ENCODE results near the gene RAP2B.

The RAP2B gene

DNA sequence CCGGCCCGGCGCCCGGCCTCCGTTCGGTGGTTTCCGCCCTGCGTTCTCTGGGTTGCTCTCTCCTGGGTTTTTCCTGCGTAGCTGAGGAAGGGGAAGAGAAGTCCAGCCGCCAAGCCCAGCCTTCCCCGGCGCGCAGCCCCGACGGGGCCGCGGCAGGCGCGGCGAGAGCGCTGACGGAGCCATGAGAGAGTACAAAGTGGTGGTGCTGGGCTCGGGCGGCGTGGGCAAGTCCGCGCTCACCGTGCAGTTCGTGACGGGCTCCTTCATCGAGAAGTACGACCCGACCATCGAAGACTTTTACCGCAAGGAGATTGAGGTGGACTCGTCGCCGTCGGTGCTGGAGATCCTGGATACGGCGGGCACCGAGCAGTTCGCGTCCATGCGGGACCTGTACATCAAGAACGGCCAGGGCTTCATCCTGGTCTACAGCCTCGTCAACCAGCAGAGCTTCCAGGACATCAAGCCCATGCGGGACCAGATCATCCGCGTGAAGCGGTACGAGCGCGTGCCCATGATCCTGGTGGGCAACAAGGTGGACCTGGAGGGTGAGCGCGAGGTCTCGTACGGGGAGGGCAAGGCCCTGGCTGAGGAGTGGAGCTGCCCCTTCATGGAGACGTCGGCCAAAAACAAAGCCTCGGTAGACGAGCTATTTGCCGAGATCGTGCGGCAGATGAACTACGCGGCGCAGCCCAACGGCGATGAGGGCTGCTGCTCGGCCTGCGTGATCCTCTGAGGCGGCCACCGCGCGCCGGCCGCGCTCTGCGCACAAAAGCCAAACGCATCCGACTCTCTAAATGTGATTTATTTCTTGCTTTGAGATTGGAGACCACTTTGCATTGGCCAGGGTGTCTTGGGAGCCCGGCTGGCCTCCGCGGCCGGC, 727 bp downstream of the RAP2B start:
- H3K9me3 ChIP-seq (ENCODE audit: insufficient read depth, low read depth, low read length), result no peaks in the 10 kb centered on the region
- H3K27ac ChIP-seq (ENCODE audit: low read length), result no peak overlapping the region
- H3K27me3 ChIP-seq (ENCODE audit: insufficient read depth, low read length), result peaks cover 12% of the 10 kb centered on the region
- peak overlapping the region; percentile 88 for H3K4me3 ChIP-seq (ENCODE audit: low read length)
- H3K36me3 ChIP-seq (ENCODE audit: insufficient read depth, low read depth, low read length), result no peaks in the 10 kb centered on the region
- peak overlapping the region; percentile 82 for H3K9ac ChIP-seq (ENCODE audit: low read depth, low read length)
- H3K4me1 ChIP-seq (ENCODE audit: insufficient read depth, low read length), result peaks cover 11% of the 10 kb centered on the region

DNA sequence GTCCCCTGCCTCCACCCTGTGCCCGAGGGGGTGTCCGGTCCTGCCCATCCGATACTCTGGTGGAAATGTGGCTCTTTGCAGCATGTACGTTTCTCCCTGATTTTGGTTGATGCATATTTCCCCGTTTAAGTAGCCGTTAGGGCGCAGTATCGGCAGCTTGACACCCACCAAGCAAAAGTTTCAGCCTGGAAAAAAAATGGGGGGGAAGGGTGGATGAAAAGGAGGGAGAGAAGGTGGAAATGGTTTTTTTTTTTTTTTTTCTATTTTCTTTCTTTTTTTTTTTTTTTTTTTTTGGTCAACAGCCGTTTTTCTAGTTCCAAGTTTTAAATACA, 1.3 kb downstream of the RAP2B start:
- peaks cover 12% of the 10 kb centered on the region for H3K27me3 ChIP-seq (ENCODE audit: insufficient read depth, low read length)
- peaks cover 11% of the 10 kb centered on the region for H3K4me1 ChIP-seq (ENCODE audit: insufficient read depth, low read length)
- H3K36me3 ChIP-seq (ENCODE audit: insufficient read depth, low read depth, low read length), result no peaks in the 10 kb centered on the region
- no peaks in the 10 kb centered on the region for H3K9me3 ChIP-seq (ENCODE audit: insufficient read depth, low read depth, low read length)
- peak overlapping the region; percentile 82 for H3K9ac ChIP-seq (ENCODE audit: low read depth, low read length)
- peak overlapping the region; percentile 88 for H3K4me3 ChIP-seq (ENCODE audit: low read length)
- H3K27ac ChIP-seq (ENCODE audit: low read length), result no peak overlapping the region

DNA sequence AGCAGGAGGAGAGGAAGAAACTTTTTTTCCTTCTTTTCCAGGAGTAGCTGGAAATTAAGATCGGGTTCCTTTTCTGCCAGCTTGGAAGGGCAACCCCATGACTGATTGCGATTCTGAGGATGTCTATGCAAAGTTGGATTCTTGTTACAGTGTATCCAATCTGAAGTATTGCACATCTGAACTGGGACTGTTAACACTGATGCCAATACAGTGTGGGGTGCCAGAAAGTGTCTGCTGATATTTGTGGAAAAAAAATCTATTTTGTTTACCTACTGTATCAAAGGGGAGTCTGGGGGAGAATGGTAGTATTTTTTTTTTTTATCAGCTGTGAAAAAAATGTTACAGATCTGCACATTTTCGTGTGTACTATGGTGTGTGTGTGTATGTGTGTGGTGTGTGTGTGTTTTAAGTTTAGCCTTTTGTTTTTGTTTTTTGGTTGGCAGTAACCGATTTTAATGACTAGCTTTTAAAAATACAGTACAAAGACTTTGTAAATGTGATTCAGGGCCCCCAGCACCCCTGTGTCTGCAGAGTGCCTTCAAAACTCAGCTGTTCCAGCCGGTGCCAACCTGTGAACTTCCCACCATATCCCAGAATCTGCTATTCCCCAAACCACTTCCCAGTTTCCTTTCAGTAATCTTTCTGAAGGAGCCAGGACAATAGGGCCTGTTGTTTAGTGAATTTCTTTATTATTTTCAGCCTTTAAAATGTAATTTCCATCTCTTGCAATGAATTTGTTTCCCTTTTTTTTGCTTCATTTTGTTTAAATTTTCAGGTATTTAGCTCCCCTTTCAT, 1.9 kb downstream of the RAP2B start:
- H3K9me3 ChIP-seq (ENCODE audit: insufficient read depth, low read depth, low read length), result no peaks in the 10 kb centered on the region
- no peak overlapping the region for H3K27ac ChIP-seq (ENCODE audit: low read length)
- H3K4me1 ChIP-seq (ENCODE audit: insufficient read depth, low read length), result peaks cover 11% of the 10 kb centered on the region

DNA sequence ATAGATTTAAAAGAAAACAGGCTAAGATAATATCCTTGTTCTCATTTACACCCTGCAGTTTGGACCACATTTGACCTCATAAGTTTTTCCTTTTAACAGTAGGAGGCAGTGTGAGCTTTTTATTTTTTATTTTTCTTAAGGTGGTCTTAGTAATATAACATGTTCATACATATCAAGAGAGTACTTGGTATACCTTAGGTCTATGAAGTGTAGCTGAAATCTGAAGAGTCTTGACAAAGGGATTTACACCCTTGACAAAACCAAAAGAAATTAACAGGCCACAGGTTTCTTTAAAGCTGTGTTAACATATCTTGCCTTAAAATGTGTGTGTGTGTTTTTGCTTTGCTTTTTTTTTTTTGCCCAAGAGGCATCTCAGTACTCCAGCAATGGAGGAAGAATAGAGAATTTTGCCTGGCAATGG, 3.2 kb downstream of the RAP2B start:
- H3K4me1 ChIP-seq (ENCODE audit: insufficient read depth, low read length), result peaks cover 5% of the 10 kb centered on the region; the same call in 1 of the 2 replicates
- H3K27ac ChIP-seq (ENCODE audit: low read length), result no peak overlapping the region
- no peaks in the 10 kb centered on the region for H3K9me3 ChIP-seq (ENCODE audit: insufficient read depth, low read depth, low read length)
- no peaks in the 10 kb centered on the region for H3K27me3 ChIP-seq (ENCODE audit: insufficient read depth, low read length)
- no peaks in the 10 kb centered on the region for H3K36me3 ChIP-seq (ENCODE audit: insufficient read depth, low read depth, low read length)
- peak overlapping the region; percentile 88 for H3K4me3 ChIP-seq (ENCODE audit: low read length)
- H3K9ac ChIP-seq (ENCODE audit: low read depth, low read length), result 0 out of 2 replicates have a peak overlapping the region, but pooled peaks have one; percentile 49

More for the DNA sequence above, 1.9 kb downstream of the RAP2B start:
- peaks cover 11% of the 10 kb centered on the region for H3K27me3 ChIP-seq (ENCODE audit: insufficient read depth, low read length)
- H3K9ac ChIP-seq (ENCODE audit: low read depth, low read length), result peak overlapping the region; percentile 49; the same call in 1 of the 2 replicates
- peak overlapping the region; percentile 88 for H3K4me3 ChIP-seq (ENCODE audit: low read length)
- no peaks in the 10 kb centered on the region for H3K36me3 ChIP-seq (ENCODE audit: insufficient read depth, low read depth, low read length)

DNA sequence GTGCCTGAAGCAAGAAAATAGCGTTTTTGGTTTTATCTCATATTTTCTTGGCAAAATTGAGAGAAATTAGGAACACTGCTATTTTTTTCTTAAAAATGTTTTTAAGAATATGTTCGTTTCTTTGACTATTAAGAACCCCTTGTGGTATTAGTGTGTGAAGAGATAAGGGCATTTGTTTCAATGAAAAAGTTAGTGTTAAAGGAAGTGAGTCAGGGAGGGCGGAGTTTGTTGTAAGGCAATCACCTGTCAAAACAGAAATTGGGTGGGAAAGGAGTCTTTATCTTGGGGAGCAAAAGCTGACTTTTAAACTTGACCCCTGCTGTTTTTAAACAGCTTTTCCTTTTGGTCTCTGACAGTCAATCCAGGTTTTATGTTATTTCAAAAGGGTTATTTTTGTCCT, 4.2 kb downstream of the RAP2B start:
- Histone ChIP-seq H3K9ac (ENCODE audit: low read depth, low read length) (no peak overlapping the region), H3K4me3 (ENCODE audit: low read length) (peak overlapping the region; percentile 88; the same call in 1 of the 2 replicates), H3K9me3 (ENCODE audit: insufficient read depth, low read depth, low read length) (no peaks in the 10 kb centered on the region), H3K27ac (ENCODE audit: low read length) (no peak overlapping the region), H3K36me3 (ENCODE audit: insufficient read depth, low read depth, low read length) (no peaks in the 10 kb centered on the region), H3K27me3 (ENCODE audit: insufficient read depth, low read length) (no peaks in the 10 kb centered on the region), H3K4me1 (ENCODE audit: insufficient read depth, low read length) (peaks cover 5% of the 10 kb centered on the region; the same call in 1 of the 2 replicates)

DNA sequence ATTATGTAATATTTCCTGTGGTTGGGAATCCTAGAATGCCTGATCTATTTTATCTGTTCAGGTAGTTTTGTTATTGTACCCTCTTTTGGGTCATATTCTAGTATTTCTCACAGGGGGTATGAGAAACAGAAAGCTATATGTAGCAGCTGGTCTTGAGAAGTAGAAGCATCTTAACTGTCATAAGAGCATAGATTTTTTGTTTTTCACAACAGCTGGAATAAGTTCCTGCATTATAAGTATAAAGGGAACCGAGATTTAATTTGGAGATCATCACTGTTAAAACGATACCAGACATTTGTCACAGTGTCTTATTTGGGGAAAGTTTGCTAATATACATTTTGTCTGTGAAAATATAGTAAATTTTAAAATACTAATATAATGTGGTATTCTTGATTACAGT, 4.8 kb downstream of the RAP2B start:
- no peaks in the 10 kb centered on the region for H3K36me3 ChIP-seq (ENCODE audit: insufficient read depth, low read depth, low read length)
- H3K9me3 ChIP-seq (ENCODE audit: insufficient read depth, low read depth, low read length), result no peaks in the 10 kb centered on the region
- peaks cover 5% of the 10 kb centered on the region; the same call in 1 of the 2 replicates for H3K4me1 ChIP-seq (ENCODE audit: insufficient read depth, low read length)
- H3K27ac ChIP-seq (ENCODE audit: low read length), result no peak overlapping the region
- H3K27me3 ChIP-seq (ENCODE audit: insufficient read depth, low read length), result no peaks in the 10 kb centered on the region
- no peak overlapping the region for H3K9ac ChIP-seq (ENCODE audit: low read depth, low read length)
- H3K4me3 ChIP-seq (ENCODE audit: low read length), result no peak overlapping the region

DNA sequence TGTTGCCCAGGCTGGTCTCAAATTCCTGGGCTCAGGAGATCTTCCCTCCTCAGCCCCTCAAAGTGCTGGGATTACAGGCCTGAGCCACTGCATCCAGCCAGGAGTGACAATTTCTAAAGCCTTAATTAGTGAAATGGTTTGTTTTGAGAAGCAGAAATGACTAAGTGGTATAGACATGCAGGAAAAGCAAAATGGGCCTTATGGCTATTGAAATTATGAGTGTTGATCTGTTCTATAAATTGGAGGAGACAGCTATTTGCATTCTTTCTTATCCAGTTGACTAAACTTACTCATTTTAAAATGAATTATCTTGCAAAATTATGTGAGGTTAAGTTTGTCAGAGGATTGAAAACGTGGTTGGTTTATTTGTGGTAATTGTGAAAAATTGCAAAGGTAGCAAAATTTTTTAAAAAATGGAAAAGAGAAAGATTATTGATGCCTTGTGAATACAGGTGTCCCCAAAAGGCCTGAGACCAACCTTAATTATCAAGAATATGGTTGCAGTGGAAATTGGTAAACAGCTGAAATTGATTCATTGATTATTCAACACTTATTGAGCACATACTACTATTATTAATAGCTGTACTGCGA, 7.9 kb downstream of the RAP2B start:
- H3K4me3 ChIP-seq (ENCODE audit: low read length), result no peak overlapping the region
- no peaks in the 10 kb centered on the region for H3K27me3 ChIP-seq (ENCODE audit: insufficient read depth, low read length)
- no peaks in the 10 kb centered on the region for H3K9me3 ChIP-seq (ENCODE audit: insufficient read depth, low read depth, low read length)
- H3K4me1 ChIP-seq (ENCODE audit: insufficient read depth, low read length), result peaks cover 2% of the 10 kb centered on the region; the same call in 1 of the 2 replicates
- no peaks in the 10 kb centered on the region for H3K36me3 ChIP-seq (ENCODE audit: insufficient read depth, low read depth, low read length)
- no peak overlapping the region for H3K27ac ChIP-seq (ENCODE audit: low read length)
- no peak overlapping the region for H3K9ac ChIP-seq (ENCODE audit: low read depth, low read length)

DNA sequence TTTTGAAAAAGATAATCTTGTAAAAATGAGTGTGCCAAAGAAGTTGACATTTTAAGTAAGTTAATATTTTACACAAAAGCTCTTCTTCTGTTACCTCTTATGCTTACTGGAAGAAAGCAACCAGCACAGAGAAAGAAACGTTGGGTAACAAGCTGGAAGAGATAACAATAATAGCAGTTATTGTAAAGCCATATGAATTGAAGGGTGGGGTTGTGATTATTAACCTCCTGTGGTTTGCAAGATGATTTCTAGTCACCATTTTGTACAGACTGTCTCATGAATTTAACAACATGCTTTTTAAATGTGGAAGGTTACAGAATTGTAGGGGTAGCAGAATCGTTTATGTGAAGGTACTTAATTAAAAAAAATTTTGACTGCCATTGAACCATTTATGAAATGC, 9.2 kb downstream of the RAP2B start:
- Histone ChIP-seq H3K4me3 (ENCODE audit: low read length) (no peak overlapping the region), H3K36me3 (ENCODE audit: insufficient read depth, low read depth, low read length) (no peaks in the 10 kb centered on the region), H3K9me3 (ENCODE audit: insufficient read depth, low read depth, low read length) (no peaks in the 10 kb centered on the region), H3K27me3 (ENCODE audit: insufficient read depth, low read length) (no peaks in the 10 kb centered on the region), H3K4me1 (ENCODE audit: insufficient read depth, low read length) (no peaks in the 10 kb centered on the region), H3K27ac (ENCODE audit: low read length) (no peak overlapping the region), H3K9ac (ENCODE audit: low read depth, low read length) (no peak overlapping the region)

DNA sequence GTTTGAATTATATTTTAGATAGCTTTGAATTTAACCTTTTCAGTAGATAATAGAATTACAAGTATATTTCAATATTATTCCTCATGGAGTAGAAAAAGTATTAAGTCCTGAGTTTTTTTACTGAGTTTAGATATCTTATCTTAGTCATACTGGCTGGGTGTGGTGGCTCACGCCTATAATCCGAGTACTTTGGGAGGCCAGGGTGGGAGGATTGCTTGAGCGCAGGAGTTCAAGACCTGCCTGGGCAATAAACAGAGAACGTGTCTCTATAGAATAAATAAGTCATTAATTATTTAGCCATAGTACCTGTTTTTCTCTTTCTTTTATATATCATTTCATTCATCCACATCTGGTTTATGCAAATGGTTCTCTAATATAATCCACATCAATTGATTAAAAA, 9.9 kb downstream of the RAP2B start:
- no peaks in the 10 kb centered on the region for H3K36me3 ChIP-seq (ENCODE audit: insufficient read depth, low read depth, low read length)
- no peak overlapping the region for H3K9ac ChIP-seq (ENCODE audit: low read depth, low read length)
- H3K4me3 ChIP-seq (ENCODE audit: low read length), result no peak overlapping the region
- no peaks in the 10 kb centered on the region for H3K27me3 ChIP-seq (ENCODE audit: insufficient read depth, low read length)
- no peak overlapping the region for H3K27ac ChIP-seq (ENCODE audit: low read length)
- H3K9me3 ChIP-seq (ENCODE audit: insufficient read depth, low read depth, low read length), result no peaks in the 10 kb centered on the region
- no peaks in the 10 kb centered on the region for H3K4me1 ChIP-seq (ENCODE audit: insufficient read depth, low read length)

DNA sequence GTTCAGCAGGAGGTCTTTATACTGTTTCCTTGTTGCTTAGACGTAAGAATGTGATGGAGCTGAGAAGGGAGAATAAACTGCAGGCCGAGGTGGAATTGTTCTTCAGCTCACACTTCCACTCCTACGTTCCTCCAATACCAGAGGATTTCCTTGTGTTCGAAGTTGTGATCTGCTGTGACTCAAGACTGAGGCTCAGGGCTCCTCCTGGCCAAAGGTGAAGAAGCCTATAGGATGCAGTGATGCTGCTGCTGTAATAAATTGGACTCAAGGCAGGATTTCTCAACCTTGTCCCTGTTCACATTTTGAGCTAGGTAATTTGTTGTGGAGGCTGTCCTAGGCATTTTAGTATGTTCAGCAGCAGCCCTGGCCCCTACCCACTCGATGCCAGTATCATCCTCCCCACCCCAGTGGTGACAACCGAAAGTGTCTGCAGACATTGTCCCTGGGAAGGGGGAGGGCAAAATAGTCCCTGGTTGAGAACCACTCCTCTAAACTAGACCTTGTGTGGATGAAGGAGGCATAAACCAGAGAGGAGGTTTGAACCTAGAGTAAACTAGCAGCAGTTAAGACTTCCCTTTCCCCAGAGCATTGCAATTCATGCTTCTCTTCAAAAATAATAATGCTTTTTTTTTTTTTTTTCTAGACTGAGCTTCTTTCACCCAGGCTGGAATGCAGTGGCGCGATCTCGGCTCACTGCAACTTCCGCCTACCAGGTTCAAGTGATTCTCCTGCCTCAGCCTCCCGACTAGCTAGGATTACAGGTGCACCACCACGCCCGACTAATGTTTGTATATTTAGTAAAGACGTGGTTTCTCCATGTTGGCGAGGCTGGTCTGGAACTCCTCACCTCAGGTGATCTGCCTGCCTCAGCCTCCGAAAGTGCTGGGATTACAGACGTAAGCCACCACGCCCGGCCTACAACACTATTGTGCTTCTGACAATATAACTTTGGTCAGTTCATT, 11.1 kb downstream of the RAP2B start:
- no peaks in the 10 kb centered on the region for H3K4me1 ChIP-seq (ENCODE audit: insufficient read depth, low read length)
- no peak overlapping the region for H3K9ac ChIP-seq (ENCODE audit: low read depth, low read length)
- no peaks in the 10 kb centered on the region for H3K27me3 ChIP-seq (ENCODE audit: insufficient read depth, low read length)
- H3K36me3 ChIP-seq (ENCODE audit: insufficient read depth, low read depth, low read length), result no peaks in the 10 kb centered on the region
- no peaks in the 10 kb centered on the region for H3K9me3 ChIP-seq (ENCODE audit: insufficient read depth, low read depth, low read length)
- no peak overlapping the region for H3K4me3 ChIP-seq (ENCODE audit: low read length)
- no peak overlapping the region for H3K27ac ChIP-seq (ENCODE audit: low read length)

Data from iPS-20b (cell line).